Gastroesophageal sphincter (tissue), 4 donors: ENCODE results near the gene LINC01488. TPM values are rescaled to one million over a fixed set of nuclear protein-coding genes. Genes with fewer than 3 reads are reported as not detected.

Experiments
- ATAC-seq: fragments of 150-250 bp; one replicate; pipeline ENCODE4 v1.9.1; 2016; ENCODE audit warnings: mild to moderate bottlenecking, moderate library complexity
- H3K27ac ChIP-seq, 4 donors: fragments of 200-600 bp; sonication (generic) in 3 of 4; 1 replicate in 3 of 4; 2 replicates in 1 of 4; pipeline ENCODE4 v1.5.1; 2016 to 2019
- H3K27me3 ChIP-seq: fragments of 200-600 bp; sonication (generic); one replicate; pipeline ENCODE4 v1.5.1; 2019
- H3K36me3 ChIP-seq, 2 donors: fragments of 200-600 bp; sonication (generic); one replicate each; pipeline ENCODE4 v1.5.1; 2019; ENCODE audit warnings: control low read depth in 1 of 2
- H3K4me1 ChIP-seq, 3 donors: fragments of 200-600 bp; sonication (generic); 1 replicate in 2 of 3; 2 replicates in 1 of 3; pipeline ENCODE4 v1.5.1; 2016 to 2019; ENCODE audit warnings: control low read depth in 2 of 3
- H3K4me3 ChIP-seq, 2 donors: fragments of 200-600 bp; sonication (generic); one replicate each; pipeline ENCODE4 v1.5.1; 2019; ENCODE audit warnings: mild to moderate bottlenecking in 1 of 2, moderate library complexity in 1 of 2
- H3K9me3 ChIP-seq, 3 donors: fragments of 200-600 bp; sonication (generic); one replicate each; pipeline ENCODE4 v1.5.1; 2017 to 2019; ENCODE audit warnings: control low read depth in 2 of 3
- CTCF ChIP-seq, 4 experiments: fragments of 200-600 bp in 2 of 4; fragments of 450-650 bp in 2 of 4; sonication (generic) in 1 of 4; IDR thresholded peaks; one replicate each; pipeline ENCODE4 v1.5.1; 2017 to 2019; ENCODE audit warnings: antibody characterized with exemption in 4 of 4, mild to moderate bottlenecking in 2 of 4, moderate library complexity in 2 of 4
- EP300 ChIP-seq: sonication (generic); formaldehyde crosslinking; IDR thresholded peaks from one replicate; pipeline ENCODE4 v1.6.1; 2017; ENCODE audit warnings: antibody characterized with exemption, mild to moderate bottlenecking
- POLR2A ChIP-seq, 2 donors: fragments of 450-650 bp; IDR thresholded peaks; one replicate each; pipeline ENCODE4 v1.6.1; 2017; ENCODE audit warnings: antibody characterized with exemption in 2 of 2, mild to moderate bottlenecking in 2 of 2, moderate library complexity in 1 of 2
- POLR2AphosphoS5 ChIP-seq: sonication (generic); formaldehyde crosslinking; IDR thresholded peaks from one replicate; pipeline ENCODE4 v1.6.1; 2017; ENCODE audit warnings: antibody characterized with exemption
- WGBS, 2 donors: methylation state at CpG; one replicate each; pipeline ENCODE4 v1.1.5; 2018; ENCODE audit warnings: low coverage in 1 of 2; 5-methylcytosine and 5-hydroxymethylcytosine counted together
- total RNA-seq, 4 donors: library from RNA; depleted of rRNA; stranded (reverse); fragments of >200 nt; gene quantifications; one replicate each; pipeline ENCODE4 v1.1.0, GENCODE V29; 2016

Gene LINC01488
- total RNA-seq, 4 donors from 2014 or later, result not detected

DNA sequence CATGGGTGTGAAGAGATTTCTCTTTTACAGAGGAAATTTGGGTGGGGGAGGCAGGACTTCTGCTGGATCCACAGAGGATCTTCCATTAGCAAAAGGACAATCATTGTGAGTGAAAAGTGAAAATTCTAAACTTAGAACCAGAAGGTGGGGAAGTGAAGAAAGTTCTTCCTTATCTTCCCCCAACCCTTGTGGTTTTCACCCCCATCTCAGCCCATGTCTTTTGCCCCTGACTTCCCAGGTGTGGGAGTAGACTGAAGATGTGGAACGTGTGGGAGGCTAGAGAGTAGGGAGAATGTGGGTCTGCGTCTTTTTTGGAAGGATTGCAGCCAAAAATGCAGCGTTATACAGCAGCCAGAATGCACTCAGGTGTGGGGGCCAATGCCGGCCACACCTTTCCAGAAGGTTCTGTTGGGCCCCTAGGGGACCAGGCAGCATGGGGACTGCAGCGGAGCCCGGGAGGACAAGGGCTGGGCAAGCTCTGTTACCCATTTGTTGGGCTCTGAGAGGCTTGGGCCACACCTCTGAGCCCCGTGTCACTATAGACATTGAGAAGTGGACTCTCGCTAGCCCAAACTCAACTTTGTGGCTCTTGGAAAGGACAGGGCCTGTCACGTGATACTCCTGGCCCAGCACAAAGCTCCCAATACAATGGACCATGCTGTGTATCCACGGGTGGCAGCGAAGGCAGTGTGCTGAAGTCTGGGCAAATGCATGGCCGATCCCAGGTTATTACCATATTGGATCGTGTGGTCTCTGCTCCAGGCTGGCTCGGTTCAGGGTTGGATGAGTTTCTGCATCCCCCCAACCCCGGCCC lies 32.8 kb upstream of the LINC01488 start:
- no peaks in the 10 kb centered on the region for H3K27me3 ChIP-seq
- 96% methylated on average over 4 of the region's 15 CpGs; no CpG with 5 or more reads in 1 of the 2 donors for WGBS, 2 donors
- TF ChIP-seq EP300 (no peak), POLR2AphosphoS5 (no peak), CTCF (IDR thresholded peaks at IDR 0.05) (no peak)
- no peak overlapping the region for H3K4me3 ChIP-seq
- H3K36me3 ChIP-seq, result no peaks in the 10 kb centered on the region
- H3K27ac ChIP-seq, result peak overlapping the region in 2 of 4 donors; percentile 60 to 74
- peaks cover 0 to 39% (median 22%) of the 10 kb centered on the region in 3 donors for H3K4me1 ChIP-seq
- H3K9me3 ChIP-seq, result no peaks in the 10 kb centered on the region
- no peak for ATAC-seq

DNA sequence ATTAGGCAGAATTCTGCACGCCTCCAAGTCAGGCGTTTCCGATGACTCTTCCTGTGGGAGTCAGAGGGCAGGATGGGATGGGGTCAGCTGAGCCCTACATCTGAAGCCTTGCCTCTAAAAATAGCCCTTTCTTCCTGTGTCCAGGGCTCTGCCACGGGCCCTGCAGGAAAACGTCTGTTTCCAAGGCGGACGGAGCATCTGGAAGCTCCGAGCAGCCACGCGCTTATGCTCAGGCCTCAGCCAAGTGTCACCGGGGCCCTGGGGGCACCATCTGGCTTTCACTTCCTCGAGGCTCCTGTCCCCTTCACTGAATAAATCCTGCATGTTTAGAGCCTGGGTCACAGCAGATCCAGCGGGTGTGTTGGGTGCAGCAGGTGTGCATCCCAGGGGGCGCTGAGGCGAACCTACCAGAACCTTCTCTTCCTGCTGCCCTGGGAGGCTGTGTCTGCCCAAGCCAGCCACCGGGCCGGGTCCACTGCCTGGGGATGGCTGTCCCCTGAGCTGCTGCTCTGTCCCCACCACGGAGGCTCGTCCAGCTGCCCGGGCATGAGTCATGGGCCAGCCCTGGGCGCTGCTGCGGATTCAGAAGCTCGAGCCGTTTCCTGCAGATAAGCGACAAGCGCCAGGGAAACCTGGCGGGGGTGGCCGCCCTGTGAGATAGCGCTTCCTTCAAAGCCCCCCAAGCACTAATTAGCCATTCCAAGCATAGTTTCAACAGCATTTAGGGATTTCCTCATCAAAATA lies 32.0 kb upstream of the LINC01488 start:
- WGBS, 2 donors, result 35% methylated on average over 13 of the region's 29 CpGs; no CpG with 5 or more reads in 1 of the 2 donors
- TF ChIP-seq POLR2AphosphoS5 (peak; percentile 61), POLR2A (IDR thresholded peaks at IDR 0.05) (no peak), EP300 (no peak), CTCF (IDR thresholded peaks at IDR 0.05) (no peak)

DNA sequence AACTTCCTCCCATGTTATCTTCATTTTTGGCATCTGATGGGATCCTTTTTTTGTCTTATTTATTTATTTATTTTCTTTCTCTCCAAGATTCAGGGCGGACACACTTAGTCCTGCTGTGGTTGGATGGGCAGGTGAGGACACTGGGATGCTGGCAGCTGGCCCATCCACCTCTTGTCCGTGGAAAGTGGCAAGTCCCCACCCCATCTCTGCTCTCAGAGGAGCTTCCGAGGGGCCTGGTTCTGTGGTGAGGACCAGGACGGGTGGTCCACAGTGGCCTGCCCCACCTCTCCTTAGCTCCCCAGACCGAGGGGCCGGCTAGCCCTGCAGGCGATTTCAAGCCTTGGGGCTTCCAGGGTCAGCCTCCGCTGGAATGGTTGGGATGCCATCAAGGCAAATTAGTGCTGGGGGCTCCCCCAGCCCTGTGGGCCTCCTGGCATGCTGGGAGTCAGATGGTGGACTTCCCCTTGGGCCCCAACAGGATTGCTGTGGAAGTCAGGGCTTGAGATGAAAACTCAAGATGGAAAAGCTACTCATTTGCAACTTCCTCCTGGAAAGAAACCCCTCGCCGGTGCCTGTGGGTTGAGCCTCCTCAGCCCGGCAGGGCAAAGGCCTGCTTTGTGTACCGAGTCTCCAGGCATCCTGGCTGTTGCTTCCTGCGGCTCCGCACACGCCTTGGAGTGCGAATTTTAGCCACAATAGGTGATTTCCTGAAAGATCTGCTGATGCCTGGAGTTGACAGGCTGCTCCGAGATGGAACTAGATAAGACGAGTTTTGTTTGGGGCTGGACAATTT lies 31.2 kb upstream of the LINC01488 start:
- Histone ChIP-seq H3K4me3 (no peak overlapping the region), H3K4me1 (peaks cover 0 to 24% (median 9%) of the 10 kb centered on the region in 3 donors), H3K27me3 (no peaks in the 10 kb centered on the region), H3K27ac (peak overlapping the region in 3 of 4 donors; percentile 53 to 63 (median 60)), H3K36me3 (no peaks in the 10 kb centered on the region), H3K9me3 (no peaks in the 10 kb centered on the region)
- 89% methylated on average over 9 of the region's 18 CpGs; no CpG with 5 or more reads in 1 of the 2 donors for WGBS, 2 donors
- ATAC-seq, result peak; percentile 54
- TF ChIP-seq EP300 (no peak), CTCF (IDR thresholded peaks at IDR 0.05) (no peak), POLR2A (IDR thresholded peaks at IDR 0.05) (no peak), POLR2AphosphoS5 (no peak)

More for the DNA sequence above, 32.0 kb upstream of the LINC01488 start:
- Histone ChIP-seq H3K4me3 (no peak overlapping the region), H3K9me3 (no peaks in the 10 kb centered on the region), H3K27ac (peak overlapping the region in 3 of 4 donors; percentile 53 to 74 (median 60)), H3K4me1 (peaks cover 0 to 31% (median 14%) of the 10 kb centered on the region in 3 donors), H3K36me3 (no peaks in the 10 kb centered on the region), H3K27me3 (no peaks in the 10 kb centered on the region)
- ATAC-seq, result peak; percentile 61

DNA sequence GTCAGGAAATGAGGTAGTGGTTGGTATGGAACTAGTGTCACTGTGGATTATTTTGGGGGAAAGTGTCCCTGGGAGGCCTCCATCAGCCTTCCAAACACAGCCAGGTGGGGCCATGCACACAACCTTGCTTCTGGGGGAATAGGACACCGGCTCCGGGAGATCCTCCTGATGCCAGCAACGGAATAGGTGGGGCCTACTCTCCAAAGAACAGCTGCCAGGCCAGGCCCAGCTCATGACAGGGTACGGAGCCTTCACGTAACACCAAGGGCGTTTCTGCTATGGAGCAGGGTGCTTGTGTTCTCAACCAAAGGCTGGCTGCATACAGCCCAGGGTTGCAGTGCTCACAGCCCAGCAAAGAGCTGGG lies 30.6 kb upstream of the LINC01488 start:
- peak; percentile 39 for ATAC-seq
- H3K27ac ChIP-seq, result no peak overlapping the region

More for the DNA sequence above, 30.6 kb upstream of the LINC01488 start:
- H3K27me3 ChIP-seq, result no peaks in the 10 kb centered on the region
- no peaks in the 10 kb centered on the region for H3K9me3 ChIP-seq
- H3K4me3 ChIP-seq, result no peak overlapping the region
- TF ChIP-seq POLR2AphosphoS5, result no peak
- no peak for TF ChIP-seq EP300
- no peak for TF ChIP-seq POLR2A (IDR thresholded peaks at IDR 0.05)
- no peak for TF ChIP-seq CTCF (IDR thresholded peaks at IDR 0.05)
- 92% methylated on average over 5 of the region's 6 CpGs; no CpG with 5 or more reads in 1 of the 2 donors for WGBS, 2 donors
- no peaks in the 10 kb centered on the region for H3K36me3 ChIP-seq
- peaks cover 0 to 22% (median 8%) of the 10 kb centered on the region in 3 donors for H3K4me1 ChIP-seq
